Gastroesophageal sphincter (tissue), 4 donors: ENCODE results near the gene TMCC3. TPM values are rescaled to one million over a fixed set of nuclear protein-coding genes. Genes with fewer than 3 reads are reported as not detected.

Experiments
- ATAC-seq: fragments of 150-250 bp; one replicate; pipeline ENCODE4 v1.9.1; 2016; ENCODE audit warnings: mild to moderate bottlenecking, moderate library complexity
- H3K27ac ChIP-seq, 4 donors: fragments of 200-600 bp; sonication (generic) in 3 of 4; 1 replicate in 3 of 4; 2 replicates in 1 of 4; pipeline ENCODE4 v1.5.1; 2016 to 2019
- H3K27me3 ChIP-seq: fragments of 200-600 bp; sonication (generic); one replicate; pipeline ENCODE4 v1.5.1; 2019
- H3K36me3 ChIP-seq, 2 donors: fragments of 200-600 bp; sonication (generic); one replicate each; pipeline ENCODE4 v1.5.1; 2019; ENCODE audit warnings: control low read depth in 1 of 2
- H3K4me1 ChIP-seq, 3 donors: fragments of 200-600 bp; sonication (generic); 1 replicate in 2 of 3; 2 replicates in 1 of 3; pipeline ENCODE4 v1.5.1; 2016 to 2019; ENCODE audit warnings: control low read depth in 2 of 3
- H3K4me3 ChIP-seq, 2 donors: fragments of 200-600 bp; sonication (generic); one replicate each; pipeline ENCODE4 v1.5.1; 2019; ENCODE audit warnings: mild to moderate bottlenecking in 1 of 2, moderate library complexity in 1 of 2
- H3K9me3 ChIP-seq, 3 donors: fragments of 200-600 bp; sonication (generic); one replicate each; pipeline ENCODE4 v1.5.1; 2017 to 2019; ENCODE audit warnings: control low read depth in 2 of 3
- CTCF ChIP-seq, 4 experiments: fragments of 200-600 bp in 2 of 4; fragments of 450-650 bp in 2 of 4; sonication (generic) in 1 of 4; IDR thresholded peaks; one replicate each; pipeline ENCODE4 v1.5.1; 2017 to 2019; ENCODE audit warnings: antibody characterized with exemption in 4 of 4, mild to moderate bottlenecking in 2 of 4, moderate library complexity in 2 of 4
- EP300 ChIP-seq: sonication (generic); formaldehyde crosslinking; IDR thresholded peaks from one replicate; pipeline ENCODE4 v1.6.1; 2017; ENCODE audit warnings: antibody characterized with exemption, mild to moderate bottlenecking
- POLR2A ChIP-seq, 2 donors: fragments of 450-650 bp; IDR thresholded peaks; one replicate each; pipeline ENCODE4 v1.6.1; 2017; ENCODE audit warnings: antibody characterized with exemption in 2 of 2, mild to moderate bottlenecking in 2 of 2, moderate library complexity in 1 of 2
- POLR2AphosphoS5 ChIP-seq: sonication (generic); formaldehyde crosslinking; IDR thresholded peaks from one replicate; pipeline ENCODE4 v1.6.1; 2017; ENCODE audit warnings: antibody characterized with exemption
- WGBS, 2 donors: methylation state at CpG; one replicate each; pipeline ENCODE4 v1.1.5; 2018; ENCODE audit warnings: low coverage in 1 of 2; 5-methylcytosine and 5-hydroxymethylcytosine counted together
- total RNA-seq, 4 donors: library from RNA; depleted of rRNA; stranded (reverse); fragments of >200 nt; gene quantifications; one replicate each; pipeline ENCODE4 v1.1.0, GENCODE V29; 2016

The TMCC3 gene
- total RNA-seq, 4 donors from 2014 or later = 9.2 to 24.7 (median 20.2) TPM

DNA sequence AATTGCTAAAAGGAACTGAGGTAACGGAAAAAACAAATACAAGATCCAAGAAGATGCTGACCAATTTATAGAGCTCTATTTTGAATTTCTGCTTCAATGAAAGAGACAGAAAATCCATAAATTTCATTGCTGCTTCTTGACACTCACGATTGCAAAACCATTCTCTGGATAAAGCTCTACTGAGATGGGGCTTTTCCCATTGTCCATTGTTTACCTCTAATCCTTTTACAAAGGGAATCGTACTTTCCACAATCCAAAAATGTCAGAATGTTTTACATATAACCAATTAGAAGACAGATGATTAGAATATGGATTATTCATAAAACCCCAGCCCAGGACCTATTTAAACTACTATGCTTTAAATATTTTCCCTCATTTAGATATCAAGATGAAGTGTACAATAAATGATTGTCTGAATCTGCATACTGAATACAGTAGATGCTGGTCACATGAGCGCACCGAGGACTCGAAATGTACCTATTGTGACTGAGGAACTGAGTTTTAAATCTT lies 16.7 kb upstream of the TMCC3 start:
- no peak overlapping the region for H3K27ac ChIP-seq
- ATAC-seq = no peak
- no peaks in the 10 kb centered on the region for H3K27me3 ChIP-seq
- no peaks in the 10 kb centered on the region for H3K4me1 ChIP-seq
- H3K9me3 ChIP-seq = no peaks in the 10 kb centered on the region
- no peaks in the 10 kb centered on the region for H3K36me3 ChIP-seq
- WGBS, 2 donors = 93 to 95% methylated on average over 5 to 6 of the region's 6 CpGs
- TF ChIP-seq CTCF (IDR thresholded peaks at IDR 0.05) = no peak
- no peak for TF ChIP-seq EP300
- no peak for TF ChIP-seq POLR2A (IDR thresholded peaks at IDR 0.05)
- no peak for TF ChIP-seq POLR2AphosphoS5
- H3K4me3 ChIP-seq = no peak overlapping the region

GRCh38 chr12:94666158-94666557 lies 15.8 kb upstream of the TMCC3 start:
- WGBS, 2 donors = 55 to 84% methylated on average over 2 of the region's 2 CpGs
- H3K4me1 ChIP-seq = no peaks in the 10 kb centered on the region
- ATAC-seq = no peak
- no peaks in the 10 kb centered on the region for H3K9me3 ChIP-seq
- no peak for TF ChIP-seq CTCF (IDR thresholded peaks at IDR 0.05)
- TF ChIP-seq POLR2A (IDR thresholded peaks at IDR 0.05) = no peak
- TF ChIP-seq POLR2AphosphoS5 = no peak
- H3K27me3 ChIP-seq = no peaks in the 10 kb centered on the region
- no peak overlapping the region for H3K4me3 ChIP-seq
- H3K27ac ChIP-seq = no peak overlapping the region
- H3K36me3 ChIP-seq = no peaks in the 10 kb centered on the region

DNA sequence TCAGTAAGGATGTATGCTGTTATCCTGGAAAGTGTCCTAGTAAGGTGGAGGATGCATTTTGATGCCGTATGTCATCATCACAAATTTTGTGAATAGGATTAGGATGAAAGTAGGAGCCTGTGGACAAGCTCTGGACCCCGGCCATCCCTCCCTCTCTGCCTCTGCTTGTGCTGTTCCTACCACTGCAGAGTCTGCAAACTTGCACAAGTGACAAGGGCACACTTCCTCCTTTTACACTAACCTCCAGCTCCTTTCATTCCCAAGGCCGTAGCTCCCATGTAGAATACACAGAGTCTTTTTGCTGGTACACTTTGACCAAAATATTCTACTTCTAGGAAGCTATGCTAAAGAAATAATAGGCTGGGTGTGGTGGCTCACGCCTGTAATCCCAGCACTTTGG lies 13.3 kb upstream of the TMCC3 start:
- no peak for TF ChIP-seq CTCF (IDR thresholded peaks at IDR 0.05)
- no peak for TF ChIP-seq POLR2AphosphoS5
- TF ChIP-seq POLR2A (IDR thresholded peaks at IDR 0.05) = no peak
- TF ChIP-seq EP300 = no peak
- Histone ChIP-seq H3K27me3 (no peaks in the 10 kb centered on the region), H3K27ac (no peak overlapping the region), H3K4me1 (peaks cover 0 to 10% (median 0%) of the 10 kb centered on the region in 3 donors), H3K4me3 (no peak overlapping the region), H3K36me3 (no peaks in the 10 kb centered on the region), H3K9me3 (no peaks in the 10 kb centered on the region)
- no peak for ATAC-seq
- WGBS, 2 donors = 77 to 100% methylated on average over 3 of the region's 4 CpGs

DNA sequence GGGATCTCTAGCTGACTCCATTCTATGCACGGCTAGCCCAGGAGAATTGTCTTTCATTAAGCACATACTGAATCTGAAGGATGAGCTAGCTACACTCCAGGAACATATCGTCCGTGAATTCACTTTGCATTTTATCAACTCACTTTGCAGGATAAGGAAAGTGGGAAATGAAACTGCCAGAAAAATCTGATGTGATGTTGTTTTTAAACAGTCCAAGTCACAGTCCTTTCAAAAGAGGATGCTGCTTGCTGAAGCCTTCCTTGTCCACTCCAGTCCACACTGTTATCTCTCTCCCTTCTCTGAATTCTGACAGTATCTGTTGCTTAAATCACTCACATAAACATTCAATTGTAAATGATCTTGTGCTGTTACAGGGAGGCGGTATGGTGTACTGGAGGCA lies 12.7 kb upstream of the TMCC3 start:
- no peaks in the 10 kb centered on the region for H3K27me3 ChIP-seq
- H3K4me3 ChIP-seq = no peak overlapping the region
- H3K4me1 ChIP-seq = peaks cover 0 to 10% (median 0%) of the 10 kb centered on the region in 3 donors
- WGBS, 2 donors = 50 to 66% methylated on average over 4 of the region's 4 CpGs
- no peak overlapping the region for H3K27ac ChIP-seq
- H3K9me3 ChIP-seq = no peaks in the 10 kb centered on the region
- TF ChIP-seq CTCF (IDR thresholded peaks at IDR 0.05) (no peak), EP300 (no peak), POLR2A (IDR thresholded peaks at IDR 0.05) (no peak), POLR2AphosphoS5 (no peak)
- H3K36me3 ChIP-seq = no peaks in the 10 kb centered on the region
- ATAC-seq = no peak

DNA sequence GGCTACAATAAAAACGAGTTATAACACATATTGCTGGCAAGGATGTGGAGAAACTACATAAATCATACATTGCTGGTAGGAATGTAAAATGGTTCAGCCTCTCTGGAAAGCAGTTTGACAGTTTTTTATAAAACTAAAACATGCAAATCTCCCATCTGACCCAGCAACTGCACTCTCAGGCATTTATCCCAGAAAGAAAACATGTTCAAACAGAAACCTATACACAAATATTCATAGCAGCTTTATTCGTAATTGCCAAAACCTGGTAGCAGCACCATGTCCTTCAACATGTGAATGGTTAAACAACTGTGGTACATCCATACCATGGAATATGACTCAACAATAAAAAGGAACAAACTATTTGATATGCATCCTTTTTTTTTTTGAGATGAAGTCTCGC lies 10.1 kb upstream of the TMCC3 start:
- no peak for ATAC-seq
- no peak overlapping the region for H3K4me3 ChIP-seq
- H3K27ac ChIP-seq = no peak overlapping the region
- 54% methylated on average over 2 to 3 of the region's 3 CpGs for WGBS, 2 donors
- no peaks in the 10 kb centered on the region for H3K27me3 ChIP-seq
- H3K4me1 ChIP-seq = peaks cover 0 to 10% (median 0%) of the 10 kb centered on the region in 3 donors
- H3K9me3 ChIP-seq = no peaks in the 10 kb centered on the region
- TF ChIP-seq EP300 (no peak), POLR2AphosphoS5 (no peak), CTCF (IDR thresholded peaks at IDR 0.05) (no peak), POLR2A (IDR thresholded peaks at IDR 0.05) (no peak)
- no peaks in the 10 kb centered on the region for H3K36me3 ChIP-seq
